Endometrium (tissue), 2 donors: ENCODE results near the gene DECR2.
"Not testable (repeated sequence)": the region's sequence is repeated elsewhere in the genome, so short reads cannot be mapped to it uniquely, and the experiment has no call there.

Source experiments
- FAIRE-seq: peaks from 2 replicates; lab custom pipeline; 2012; peaks lifted over from hg19 to GRCh38; lab: Jason Lieb, UNC
- donor health status: control.
- donor health status: control.

DECR2 gene

DNA sequence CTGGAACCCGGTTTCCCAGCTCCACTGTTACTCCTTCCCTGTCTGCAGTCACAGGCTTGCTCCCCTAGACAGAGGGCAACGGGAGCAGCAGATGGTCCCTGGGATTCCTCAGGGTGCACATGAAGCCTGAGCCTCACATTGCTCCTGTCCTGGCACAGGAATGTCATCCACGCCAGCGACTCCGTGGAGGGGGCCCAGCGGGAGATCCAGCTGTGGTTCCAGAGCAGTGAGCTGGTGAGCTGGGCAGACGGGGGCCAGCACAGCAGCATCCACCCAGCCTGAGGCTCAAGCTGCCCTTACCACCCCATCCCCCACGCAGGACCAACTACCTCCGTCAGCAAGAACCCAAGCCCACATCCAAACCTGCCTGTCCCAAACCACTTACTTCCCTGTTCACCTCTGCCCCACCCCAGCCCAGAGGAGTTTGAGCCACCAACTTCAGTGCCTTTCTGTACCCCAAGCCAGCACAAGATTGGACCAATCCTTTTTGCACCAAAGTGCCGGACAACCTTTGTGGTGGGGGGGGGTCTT is 1.6 kb upstream of the DECR2 start:
- no peak for FAIRE-seq

DNA sequence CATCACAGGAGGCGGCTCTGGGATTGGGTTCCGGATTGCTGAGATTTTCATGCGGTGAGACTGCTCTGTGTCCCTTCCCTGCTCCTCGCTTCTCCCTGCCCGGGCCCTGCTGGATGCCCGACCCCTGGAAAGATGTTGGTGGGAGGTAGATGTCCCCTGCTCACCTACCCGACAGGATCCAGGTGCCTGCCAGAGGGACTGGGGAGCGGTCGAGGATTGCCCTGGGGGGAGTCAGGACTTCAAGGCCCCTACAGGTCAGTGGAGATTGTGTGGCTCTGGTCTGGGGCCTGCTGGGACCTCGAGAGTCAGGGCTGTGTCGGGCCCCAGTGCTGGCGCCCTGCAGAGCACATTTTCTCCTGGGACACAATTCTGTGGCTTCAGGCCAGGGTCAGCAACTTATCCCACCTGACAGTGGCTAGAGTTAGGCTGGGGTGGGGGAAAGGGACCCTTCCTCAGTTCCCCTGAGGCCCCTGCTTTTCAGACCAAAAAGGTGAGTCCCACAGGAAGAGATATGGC is 3.3 kb downstream of the DECR2 start:
- FAIRE-seq, result no peak

- no peak for FAIRE-seq
Measured at GRCh38 chr16:405548-406506, 4.1 kb downstream of the DECR2 start.

- FAIRE-seq, result no peak
Measured at GRCh38 chr16:407253-407652, 5.6 kb downstream of the DECR2 start.

- FAIRE-seq, result no peak
Measured at GRCh38 chr16:410516-411178, 9.0 kb downstream of the DECR2 start.

GRCh38 chr16:411576-412265 is 10.0 kb downstream of the DECR2 start:
- FAIRE-seq, result no peak

- FAIRE-seq, result no peak
Measured at GRCh38 chr16:414395-415169, 12.9 kb downstream of the DECR2 start.

DNA sequence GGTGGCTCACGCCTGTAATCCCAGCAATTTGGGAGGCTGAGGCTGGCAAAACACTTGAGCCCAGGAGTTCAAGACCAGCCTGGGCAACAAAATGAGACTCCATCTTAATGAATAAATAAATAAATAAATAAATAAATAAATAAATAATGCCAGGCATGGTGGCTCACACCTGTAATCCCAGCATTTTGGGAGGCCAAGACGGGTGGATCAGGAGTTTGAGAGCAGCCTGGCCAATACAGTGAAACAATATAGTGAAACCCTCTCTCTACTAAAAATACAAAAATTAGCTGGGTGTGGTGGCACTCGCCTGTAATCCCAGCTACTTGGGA is 13.4 kb downstream of the DECR2 start:
- FAIRE-seq, result not testable (repeated sequence)

- FAIRE-seq, result not testable (repeated sequence)
Measured at GRCh38 chr16:422179-422578, 20.5 kb downstream of the DECR2 start.

GRCh38 chr16:424033-424622 is 22.4 kb downstream of the DECR2 start:
- no peak for FAIRE-seq

DNA sequence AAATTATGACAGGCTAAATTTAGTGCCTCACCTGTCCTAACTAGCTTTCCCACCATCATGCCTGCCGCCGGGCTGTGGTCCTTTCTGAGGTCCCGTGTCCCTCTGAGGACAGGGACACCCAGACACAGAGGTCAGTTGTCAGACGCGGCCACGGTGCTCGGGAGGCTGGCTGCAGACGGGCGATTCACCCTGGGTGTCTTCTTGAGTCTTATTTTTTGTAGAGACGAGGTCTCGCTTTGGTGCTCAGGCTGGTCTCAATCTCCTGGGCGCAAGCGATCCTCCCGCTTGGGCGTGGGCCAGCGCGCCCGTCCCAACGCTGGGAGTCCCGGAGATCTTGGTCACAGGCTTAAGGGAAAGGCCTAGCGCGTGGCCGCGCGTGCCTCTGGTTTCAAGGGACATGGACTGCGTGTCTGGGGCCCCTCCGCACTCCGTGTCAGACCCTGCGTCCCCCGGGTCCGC is 23.0 kb downstream of the DECR2 start:
- no peak for FAIRE-seq

DNA sequence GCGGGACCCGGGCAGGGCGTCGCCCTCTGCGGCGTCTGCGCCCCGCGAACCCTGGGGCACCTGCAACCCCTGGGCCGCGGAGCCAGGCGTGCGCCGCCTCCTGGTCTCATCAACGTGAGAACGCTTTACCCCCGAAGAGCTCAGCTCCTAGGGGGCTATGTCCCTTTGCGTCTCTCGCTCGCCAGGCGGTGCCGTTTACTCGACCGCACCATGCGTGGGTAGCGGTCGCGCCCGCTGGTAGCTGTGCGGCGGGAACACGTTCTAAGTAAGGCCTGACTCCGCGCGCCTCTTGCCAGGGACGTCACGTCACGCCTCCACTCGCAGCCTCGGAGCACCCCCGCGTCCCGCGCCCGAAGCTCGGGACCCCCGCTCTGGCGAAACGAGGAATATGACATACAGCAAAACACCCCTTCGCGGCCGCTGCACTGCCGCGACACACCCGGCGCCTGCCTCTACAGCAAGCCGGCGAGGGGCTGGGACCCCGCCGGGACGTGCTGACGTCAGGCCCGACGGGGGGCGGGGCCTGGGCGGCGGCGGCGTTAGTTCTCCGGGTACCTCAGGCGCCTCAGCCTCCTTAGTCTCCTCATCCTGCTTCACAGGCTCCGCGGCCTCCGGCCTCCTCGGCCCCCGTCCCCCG is 23.5 kb downstream of the DECR2 start, which contains the start of gene RAB11FIP3:
TSS of gene RAB11FIP3 (plus strand) at position 568 of the 637 bp plus-strand sequence. CDS start 358 bp downstream, outside the sequence.
- FAIRE-seq, result no peak

DNA sequence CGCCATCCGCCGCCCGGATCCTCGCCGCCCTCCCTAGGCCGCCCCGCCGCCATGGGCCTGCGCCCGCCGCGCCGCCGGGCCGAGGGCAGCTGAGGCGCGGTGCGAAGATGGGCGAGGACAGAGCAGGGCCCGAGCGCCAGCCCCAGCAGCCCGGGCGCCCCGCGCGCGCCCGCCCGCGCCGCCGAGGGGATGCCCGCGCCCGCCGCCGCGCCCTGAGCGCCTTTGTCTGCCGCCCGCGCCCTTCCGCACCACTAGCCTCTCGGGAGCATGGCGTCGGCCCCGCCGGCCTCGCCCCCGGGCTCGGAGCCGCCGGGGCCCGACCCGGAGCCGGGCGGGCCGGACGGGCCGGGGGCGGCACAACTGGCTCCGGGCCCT is 24.0 kb downstream of the DECR2 start:
- FAIRE-seq, result no peak

GRCh38 chr16:426115-426905 is 24.6 kb downstream of the DECR2 start:
- no peak for FAIRE-seq

DNA sequence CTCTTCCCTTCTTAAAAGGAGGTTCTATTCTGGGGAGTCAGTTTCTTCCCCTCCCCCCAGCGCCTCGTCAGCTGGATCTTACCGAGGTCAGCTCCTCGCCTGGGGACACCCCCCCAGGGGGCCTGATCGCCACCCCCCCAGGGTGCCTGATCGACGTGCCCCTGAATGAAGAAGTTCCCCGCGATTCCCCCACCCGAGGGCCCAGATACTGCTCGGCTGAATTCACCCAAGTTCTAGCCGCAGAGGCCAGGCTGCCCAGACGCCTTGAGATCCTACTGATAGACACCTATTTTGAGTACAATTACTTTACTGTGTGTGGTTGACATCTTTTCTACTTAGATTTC is 25.2 kb downstream of the DECR2 start:
- FAIRE-seq, result no peak

- no peak for FAIRE-seq
Measured at GRCh38 chr16:427250-427649, 25.6 kb downstream of the DECR2 start.

- FAIRE-seq, result no peak
Measured at GRCh38 chr16:430904-431303, 29.2 kb downstream of the DECR2 start.

DNA sequence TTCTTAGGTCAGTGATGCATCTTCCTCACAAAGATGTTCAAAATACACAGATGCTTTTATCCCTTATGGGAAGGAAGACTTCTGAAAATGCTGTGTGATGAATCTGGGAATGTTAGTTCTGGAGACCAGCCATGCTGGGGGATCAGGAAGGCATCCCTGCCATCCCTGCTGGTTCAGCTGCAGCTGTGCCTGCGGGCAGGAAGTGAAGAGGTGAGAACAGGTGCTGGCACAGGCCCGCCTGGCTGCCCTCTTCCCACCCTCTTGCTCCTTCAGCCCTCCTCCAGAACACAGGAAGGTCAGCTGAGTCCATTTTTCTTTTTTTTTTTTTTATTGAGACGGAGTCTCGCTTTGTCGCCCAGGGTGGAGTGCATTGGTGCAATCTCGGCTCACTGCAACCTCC is 38.9 kb downstream of the DECR2 start:
- FAIRE-seq, result no peak

GRCh38 chr16:441447-441846 is 39.8 kb downstream of the DECR2 start:
- no peak for FAIRE-seq

- FAIRE-seq, result no peak
Measured at GRCh38 chr16:442976-443375, 41.3 kb downstream of the DECR2 start.
